ENCODE data around the gene NOXRED1. TPM values are rescaled to one million over a fixed set of nuclear protein-coding genes. Genes with fewer than 3 reads are reported as not detected.

NOXRED1 gene
- total RNA-seq, 1 experiment from 2014 or later: 0.10 TPM

DNA sequence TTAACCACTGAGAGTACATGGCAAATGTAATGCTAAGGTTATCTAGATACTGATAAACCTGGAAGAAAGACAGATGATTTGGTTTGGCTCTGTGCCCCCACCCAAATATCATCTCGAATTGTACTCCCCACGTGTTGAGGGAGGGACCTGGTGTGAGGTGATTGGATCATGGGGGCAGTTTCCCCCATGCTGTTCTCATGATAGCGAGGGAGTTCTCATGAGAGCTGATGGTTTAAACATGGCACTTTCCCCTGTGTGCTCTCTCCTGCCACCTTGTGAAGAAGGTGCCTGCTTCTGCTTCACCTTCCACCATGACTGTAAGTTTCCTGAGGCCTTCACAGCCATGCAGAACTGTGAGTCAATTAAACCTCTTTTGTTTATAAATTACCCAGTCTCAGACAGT is 14.2 kb downstream of the NOXRED1 start:
- ChIA-PET CTCF (interaction anchor here (0.6 to 0.7 kb wide), 2 partner anchors 9 to 261 kb away, joined by 3 read pairs; no protein-coding TSS in a partner anchor), POLR2A (no interaction called here)
- H3K9me3 ChIP-seq (ENCODE audit: control insufficient read depth, insufficient read depth, low read depth, low read length): no peaks in the 10 kb centered on the region
- no peak overlapping the region for H3K27ac ChIP-seq (ENCODE audit: low read length)
- no peaks in the 10 kb centered on the region for H3K4me1 ChIP-seq (ENCODE audit: control insufficient read depth, insufficient read depth, low read length)
- no peaks in the 10 kb centered on the region for H3K36me3 ChIP-seq (ENCODE audit: control insufficient read depth, insufficient read depth, low read length)
- ATAC-seq (peak; percentile 70), DNase-seq (ENCODE audit: low read depth, low spot score) (no peak)
- in situ Hi-C loops (cut with HindIII; ENCODE audit: low pct_unique_long_range_greater_than_20kb, low sequenced_read_pairs): no loop called here
- TF ChIP-seq, protein P1, sequence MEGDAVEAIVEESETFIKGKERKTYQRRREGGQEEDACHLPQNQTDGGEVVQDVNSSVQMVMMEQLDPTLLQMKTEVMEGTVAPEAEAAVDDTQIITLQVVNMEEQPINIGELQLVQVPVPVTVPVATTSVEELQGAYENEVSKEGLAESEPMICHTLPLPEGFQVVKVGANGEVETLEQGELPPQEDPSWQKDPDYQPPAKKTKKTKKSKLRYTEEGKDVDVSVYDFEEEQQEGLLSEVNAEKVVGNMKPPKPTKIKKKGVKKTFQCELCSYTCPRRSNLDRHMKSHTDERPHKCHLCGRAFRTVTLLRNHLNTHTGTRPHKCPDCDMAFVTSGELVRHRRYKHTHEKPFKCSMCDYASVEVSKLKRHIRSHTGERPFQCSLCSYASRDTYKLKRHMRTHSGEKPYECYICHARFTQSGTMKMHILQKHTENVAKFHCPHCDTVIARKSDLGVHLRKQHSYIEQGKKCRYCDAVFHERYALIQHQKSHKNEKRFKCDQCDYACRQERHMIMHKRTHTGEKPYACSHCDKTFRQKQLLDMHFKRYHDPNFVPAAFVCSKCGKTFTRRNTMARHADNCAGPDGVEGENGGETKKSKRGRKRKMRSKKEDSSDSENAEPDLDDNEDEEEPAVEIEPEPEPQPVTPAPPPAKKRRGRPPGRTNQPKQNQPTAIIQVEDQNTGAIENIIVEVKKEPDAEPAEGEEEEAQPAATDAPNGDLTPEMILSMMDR (IDR thresholded peaks at IDR 0.05): peak; percentile 64
- no peak for TF ChIP-seq SIN3A (IDR thresholded peaks at IDR 0.05; ENCODE audit: borderline replicate concordance, insufficient read depth, low read depth, low read length)
- no peak for TF ChIP-seq POLR2AphosphoS5 (IDR thresholded peaks at IDR 0.05; ENCODE audit: low read depth, low read length)
- no peak for TF ChIP-seq TCF7L2 (IDR thresholded peaks at IDR 0.05; ENCODE audit: low read depth, low read length)
- H3K4me3 ChIP-seq (ENCODE audit: low read depth in 2 of 2, low read length in 2 of 2): no peak overlapping the region
- no TSS peak for BruUV-seq (replicated peaks)
- intact Hi-C loops (cut with micrococcal nuclease; ENCODE audit: unreplicated experiment): no loop called here
- H3K27me3 ChIP-seq (ENCODE audit: control insufficient read depth, insufficient read depth, low read length): no peaks in the 10 kb centered on the region

DNA sequence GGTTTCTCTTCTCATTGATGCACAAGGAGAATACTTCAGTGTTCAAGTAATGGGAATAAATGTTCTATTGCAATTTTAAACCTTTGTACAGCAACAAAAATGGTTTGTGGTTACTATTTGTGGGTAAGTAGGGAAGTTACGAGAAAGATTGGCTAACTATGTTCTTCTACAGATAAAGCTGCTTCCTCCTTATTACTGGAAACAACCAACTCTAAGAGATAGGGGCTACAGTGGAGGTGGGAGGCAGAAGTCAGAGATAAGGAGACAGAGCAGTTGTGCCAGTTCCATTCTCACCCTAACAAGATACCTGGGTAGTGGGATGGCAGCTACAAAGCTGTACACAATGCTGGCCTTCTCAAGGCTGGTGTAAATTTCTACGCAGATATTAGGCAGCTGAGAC is 16.2 kb downstream of the NOXRED1 start:
- TF ChIP-seq, protein P1 (IDR thresholded peaks at IDR 0.05): no peak
- no peak for TF ChIP-seq POLR2AphosphoS5 (IDR thresholded peaks at IDR 0.05; ENCODE audit: low read depth, low read length)
- no peak for TF ChIP-seq TCF7L2 (IDR thresholded peaks at IDR 0.05; ENCODE audit: low read depth, low read length)
- TF ChIP-seq, protein P2, sequence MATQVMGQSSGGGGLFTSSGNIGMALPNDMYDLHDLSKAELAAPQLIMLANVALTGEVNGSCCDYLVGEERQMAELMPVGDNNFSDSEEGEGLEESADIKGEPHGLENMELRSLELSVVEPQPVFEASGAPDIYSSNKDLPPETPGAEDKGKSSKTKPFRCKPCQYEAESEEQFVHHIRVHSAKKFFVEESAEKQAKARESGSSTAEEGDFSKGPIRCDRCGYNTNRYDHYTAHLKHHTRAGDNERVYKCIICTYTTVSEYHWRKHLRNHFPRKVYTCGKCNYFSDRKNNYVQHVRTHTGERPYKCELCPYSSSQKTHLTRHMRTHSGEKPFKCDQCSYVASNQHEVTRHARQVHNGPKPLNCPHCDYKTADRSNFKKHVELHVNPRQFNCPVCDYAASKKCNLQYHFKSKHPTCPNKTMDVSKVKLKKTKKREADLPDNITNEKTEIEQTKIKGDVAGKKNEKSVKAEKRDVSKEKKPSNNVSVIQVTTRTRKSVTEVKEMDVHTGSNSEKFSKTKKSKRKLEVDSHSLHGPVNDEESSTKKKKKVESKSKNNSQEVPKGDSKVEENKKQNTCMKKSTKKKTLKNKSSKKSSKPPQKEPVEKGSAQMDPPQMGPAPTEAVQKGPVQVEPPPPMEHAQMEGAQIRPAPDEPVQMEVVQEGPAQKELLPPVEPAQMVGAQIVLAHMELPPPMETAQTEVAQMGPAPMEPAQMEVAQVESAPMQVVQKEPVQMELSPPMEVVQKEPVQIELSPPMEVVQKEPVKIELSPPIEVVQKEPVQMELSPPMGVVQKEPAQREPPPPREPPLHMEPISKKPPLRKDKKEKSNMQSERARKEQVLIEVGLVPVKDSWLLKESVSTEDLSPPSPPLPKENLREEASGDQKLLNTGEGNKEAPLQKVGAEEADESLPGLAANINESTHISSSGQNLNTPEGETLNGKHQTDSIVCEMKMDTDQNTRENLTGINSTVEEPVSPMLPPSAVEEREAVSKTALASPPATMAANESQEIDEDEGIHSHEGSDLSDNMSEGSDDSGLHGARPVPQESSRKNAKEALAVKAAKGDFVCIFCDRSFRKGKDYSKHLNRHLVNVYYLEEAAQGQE (IDR thresholded peaks at IDR 0.05; ENCODE audit: insufficient read depth in 1 of 2, low read depth in 2 of 2, low read length in 1 of 2): no peak
- no peak for TF ChIP-seq SIN3A (IDR thresholded peaks at IDR 0.05; ENCODE audit: borderline replicate concordance, insufficient read depth, low read depth, low read length)

More for the DNA sequence above, 16.2 kb downstream of the NOXRED1 start:
- POLR2A ChIA-PET: no interaction called here
- in situ Hi-C loops (cut with HindIII; ENCODE audit: low pct_unique_long_range_greater_than_20kb, low sequenced_read_pairs) (no loop called here), intact Hi-C loops (cut with micrococcal nuclease; ENCODE audit: unreplicated experiment) (no loop called here)
- BruUV-seq (replicated peaks): no TSS peak
- Histone ChIP-seq H3K27ac (ENCODE audit: low read length) (no peak overlapping the region), H3K4me3 (ENCODE audit: low read depth in 2 of 2, low read length in 2 of 2) (no peak overlapping the region), H3K4me1 (ENCODE audit: control insufficient read depth, insufficient read depth, low read length) (no peaks in the 10 kb centered on the region), H3K36me3 (ENCODE audit: control insufficient read depth, insufficient read depth, low read length) (no peaks in the 10 kb centered on the region), H3K27me3 (ENCODE audit: control insufficient read depth, insufficient read depth, low read length) (no peaks in the 10 kb centered on the region), H3K9me3 (ENCODE audit: control insufficient read depth, insufficient read depth, low read depth, low read length) (no peaks in the 10 kb centered on the region)
- DNase-seq (ENCODE audit: low read depth, low spot score) (no peak), ATAC-seq (no peak)
- CTCF ChIA-PET: no interaction called here
